Ascending aorta (tissue), 2 donors: ENCODE measurements around the gene BCL2L11. TPM values are rescaled to one million over a fixed set of nuclear protein-coding genes. Genes with fewer than 3 reads are reported as not detected.

Source experiments
- DNase-seq, 2 donors: peaks; one replicate each; pipeline ENCODE4 v3.0.0-alpha.2; 2019; ENCODE audit warnings: low spot score in 2 of 2
- H3K27ac ChIP-seq, 2 donors: fragments of 200-600 bp; sonication (generic); one replicate each; pipeline ENCODE4 v1.5.1; 2016 to 2017; ENCODE audit warnings: mild to moderate bottlenecking in 1 of 2
- H3K27me3 ChIP-seq: fragments of 200-600 bp; sonication (generic); one replicate; pipeline ENCODE4 v1.5.1; 2017
- H3K36me3 ChIP-seq, 2 donors: fragments of 200-600 bp; sonication (generic); one replicate each; pipeline ENCODE4 v1.5.1; 2016
- H3K4me1 ChIP-seq, 2 donors: fragments of 200-600 bp; sonication (generic); one replicate each; pipeline ENCODE4 v1.5.1; 2016 to 2017; ENCODE audit warnings: mild to moderate bottlenecking in 1 of 2
- H3K4me3 ChIP-seq, 2 donors: fragments of 200-600 bp; sonication (generic); one replicate each; pipeline ENCODE4 v1.5.1; 2016 to 2017; ENCODE audit warnings: mild to moderate bottlenecking in 1 of 2
- H3K9me3 ChIP-seq, 2 donors: fragments of 200-600 bp; sonication (generic); one replicate each; pipeline ENCODE4 v1.5.1; 2016
- CTCF ChIP-seq, 3 experiments: fragments of 200-600 bp in 2 of 3; fragments of 450-650 bp in 1 of 3; sonication (generic) in 2 of 3; IDR thresholded peaks; one replicate each; pipeline ENCODE4 v1.5.1; 2016 to 2019; ENCODE audit warnings: antibody characterized with exemption in 3 of 3, mild to moderate bottlenecking in 1 of 3, moderate library complexity in 1 of 3
- intact Hi-C: fragments of 100-400 bp; cut with DNase I; formaldehyde crosslinking; loops from one replicate; pipeline ENCODE4 v1.15.1; 2023
- total RNA-seq: library from RNA; depleted of rRNA; stranded (reverse); fragments of >200 nt; gene quantifications from one replicate; pipeline ENCODE4 v1.1.0, GENCODE V29; 2016

BCL2L11 gene
- total RNA-seq, 1 donor from 2014 or later, result 3.5 TPM

- intact Hi-C loops, result loop anchor here (1.0 kb wide), 1 partner anchor 591 kb away; no protein-coding TSS in a partner anchor
- no peaks in the 10 kb centered on the region for H3K36me3 ChIP-seq
- no peak overlapping the region for H3K27ac ChIP-seq
- H3K4me1 ChIP-seq, result peaks cover 0 to 10% of the 10 kb centered on the region in 2 donors
- no peak for TF ChIP-seq CTCF (IDR thresholded peaks at IDR 0.05)
- no peaks in the 10 kb centered on the region for H3K9me3 ChIP-seq
- H3K27me3 ChIP-seq, result no peaks in the 10 kb centered on the region
- DNase-seq, result no peak
- H3K4me3 ChIP-seq, result no peak overlapping the region
Observed at GRCh38 chr2:111113838-111114237, 6.9 kb upstream of the BCL2L11 start.

GRCh38 chr2:111116011-111116746, 4.5 kb upstream of the BCL2L11 start:
- no peak for TF ChIP-seq CTCF (IDR thresholded peaks at IDR 0.05)
- H3K27me3 ChIP-seq, result no peaks in the 10 kb centered on the region
- intact Hi-C loops, result no loop called here

GRCh38 chr2:111116843-111117597, 3.7 kb upstream of the BCL2L11 start:
- TF ChIP-seq CTCF (IDR thresholded peaks at IDR 0.05), result peak; percentile 84 to 95 (median 86)
- intact Hi-C loops, result loop anchor here (1.0 kb wide), 1 partner anchor 550 kb away; no protein-coding TSS in a partner anchor
- Histone ChIP-seq H3K4me3 (peak overlapping the region; percentile 59 to 87), H3K4me1 (peaks cover 0 to 17% of the 10 kb centered on the region in 2 donors), H3K27me3 (no peaks in the 10 kb centered on the region), H3K9me3 (no peaks in the 10 kb centered on the region), H3K27ac (peak overlapping the region; percentile 49 to 63), H3K36me3 (no peaks in the 10 kb centered on the region)
- peak in 1 of 2 donors; percentile 82 for DNase-seq

More at GRCh38 chr2:111116011-111116746, 4.5 kb upstream of the BCL2L11 start:
- Histone ChIP-seq H3K36me3 (no peaks in the 10 kb centered on the region), H3K9me3 (no peaks in the 10 kb centered on the region), H3K4me3 (no peak overlapping the region), H3K27ac (no peak overlapping the region), H3K4me1 (peaks cover 0 to 17% of the 10 kb centered on the region in 2 donors)
- DNase-seq, result no peak

GRCh38 chr2:111117598-111118480, 2.9 kb upstream of the BCL2L11 start:
- peak overlapping the region; percentile 49 to 63 for H3K27ac ChIP-seq
- TF ChIP-seq CTCF (IDR thresholded peaks at IDR 0.05), result no peak
- H3K4me3 ChIP-seq, result peak overlapping the region; percentile 59 to 87
- H3K36me3 ChIP-seq, result no peaks in the 10 kb centered on the region
- H3K27me3 ChIP-seq, result no peaks in the 10 kb centered on the region
- peaks cover 0 to 17% of the 10 kb centered on the region in 2 donors for H3K4me1 ChIP-seq
- peak in 1 of 2 donors; percentile 71 for DNase-seq
- no peaks in the 10 kb centered on the region for H3K9me3 ChIP-seq
- intact Hi-C loops, result loop anchor here (1.0 kb wide), 1 partner anchor 549 kb away; no protein-coding TSS in a partner anchor

- TF ChIP-seq CTCF (IDR thresholded peaks at IDR 0.05), result no peak
- H3K4me1 ChIP-seq, result peaks cover 0 to 17% of the 10 kb centered on the region in 2 donors
- H3K4me3 ChIP-seq, result peak overlapping the region; percentile 18 to 87
- no peak for DNase-seq
- H3K36me3 ChIP-seq, result no peaks in the 10 kb centered on the region
- intact Hi-C loops, result no loop called here
- H3K9me3 ChIP-seq, result no peaks in the 10 kb centered on the region
- H3K27me3 ChIP-seq, result no peaks in the 10 kb centered on the region
- peak overlapping the region; percentile 49 to 63 for H3K27ac ChIP-seq
Observed at GRCh38 chr2:111118481-111118980, 2.2 kb upstream of the BCL2L11 start.
